T-cell (primary cell): ENCODE results near the gene TTLL10. TPM values are rescaled to one million over a fixed set of nuclear protein-coding genes. Genes with fewer than 3 reads are reported as not detected.

ENCODE experiments used
- ATAC-seq, 4 experiments: fragments of 200-7000 bp in 3 of 4; fragments of 150-1000 bp in 1 of 4; cut with Tn5 transposase; replicated peaks in 1 of 4; 1 replicate in 3 of 4; 2 replicates in 1 of 4; pipeline ENCODE4 v1.10.0; 2021; ENCODE audit warnings: moderate library complexity in 3 of 4, mild to moderate bottlenecking in 2 of 4, moderate number of reproducible peaks in 1 of 4
- CTCF ChIA-PET, 2 donors: fragments of 300-600 bp; sonication (Branson Sonifier 250); formaldehyde crosslinking; loops; one replicate each; lab custom pipeline; 2022; ENCODE audit warnings: antibody characterized with exemption in 2 of 2; lab: Charles Lee
- POLR2A ChIA-PET, 2 donors: fragments of 300-600 bp; sonication (Branson Sonifier 250); formaldehyde crosslinking; loops; one replicate each; lab custom pipeline; 2022; ENCODE audit warnings: antibody characterized with exemption in 2 of 2; lab: Charles Lee
- DNase-seq, 35 experiments: peaks; one replicate each; pipeline versions ENCODE4 v3.0.0 to v3.0.0-alpha.2; 2013 to 2023
- H3K27ac ChIP-seq: one replicate; pipeline ENCODE4 v1.5.1; 2013; ENCODE audit warnings: low read length
- H3K27me3 ChIP-seq, 2 experiments: replicated peaks in 1 of 2; 1 replicate in 1 of 2; 2 replicates in 1 of 2; pipeline versions ENCODE4 v1.6.1 to v1.7.0; 2013; ENCODE audit warnings: low read length in 1 of 2, mixed read lengths in 1 of 2; ENCODE audit not compliant: control insufficient read depth in 2 of 2, insufficient read depth in 2 of 2; ENCODE audit errors: extremely low read depth in 1 of 2
- H3K36me3 ChIP-seq, 2 donors: 1 replicate in 1 of 2; 2 replicates in 1 of 2; pipeline versions ENCODE4 v1.6.1 to v1.7.0; 2013; ENCODE audit warnings: low read length in 1 of 2; ENCODE audit not compliant: control insufficient read depth in 2 of 2, insufficient read depth in 1 of 2; ENCODE audit errors: extremely low read depth in 1 of 2
- H3K4me1 ChIP-seq, 2 experiments: 1 replicate in 1 of 2; 2 replicates in 1 of 2; pipeline versions ENCODE4 v1.6.1 to v1.7.0; 2013; ENCODE audit warnings: low read length in 2 of 2, mixed read lengths in 1 of 2; ENCODE audit not compliant: insufficient read depth in 2 of 2, control insufficient read depth in 1 of 2; ENCODE audit errors: extremely low read depth in 1 of 2
- H3K4me3 ChIP-seq, 2 donors: 1 replicate in 1 of 2; 2 replicates in 1 of 2; pipeline versions ENCODE4 v1.5.1 to v1.7.0; 2013; ENCODE audit warnings: mild to moderate bottlenecking in 2 of 2, low read length in 1 of 2, moderate library complexity in 1 of 2; ENCODE audit not compliant: control insufficient read depth in 1 of 2; ENCODE audit errors: extremely low read depth in 1 of 2
- H3K9me3 ChIP-seq: 2 replicates; pipeline ENCODE4 v1.7.0; 2013
- H3K27ac Mint-ChIP-seq, 2 donors: one replicate each; pipeline ENCODE4 v1.8.0; 2020 to 2021; ENCODE audit warnings: mild to moderate bottlenecking in 2 of 2, mixed read lengths in 2 of 2
- H3K27me3 Mint-ChIP-seq, 2 donors: one replicate each; pipeline ENCODE4 v1.8.0; 2021 to 2022; ENCODE audit warnings: mixed read lengths in 2 of 2
- H3K36me3 Mint-ChIP-seq: one replicate; pipeline ENCODE4 v1.8.0; 2021; ENCODE audit warnings: mixed read lengths
- H3K4me1 Mint-ChIP-seq, 3 donors: one replicate each; pipeline ENCODE4 v1.8.0; 2020 to 2022; ENCODE audit warnings: mixed read lengths in 3 of 3, mild to moderate bottlenecking in 1 of 3
- H3K4me3 Mint-ChIP-seq, 3 donors: one replicate each; pipeline ENCODE4 v1.8.0; 2020 to 2022; ENCODE audit warnings: mild to moderate bottlenecking in 3 of 3, mixed read lengths in 3 of 3, moderate library complexity in 3 of 3
- H3K9me3 Mint-ChIP-seq, 3 donors: one replicate each; pipeline ENCODE4 v1.8.0; 2020 to 2022; ENCODE audit warnings: mixed read lengths in 3 of 3
- WGBS: methylation state at CpG from one replicate; pipeline ENCODE4 v1.1.5; 2013; ENCODE audit warnings: missing lambda C conversion rate; ENCODE audit not compliant: insufficient coverage; 5-methylcytosine and 5-hydroxymethylcytosine counted together
- total RNA-seq, 35 experiments: library from RNA in 6 of 35; stranded (reverse) in 6 of 35; fragments of 120-200 nt in 1 of 35; gene quantifications; one replicate each; pipeline versions ENCODE4 v1.2.1 to v1.2.4 and lab custom pipeline; 2013 to 2026

The TTLL10 gene
- total RNA-seq, 5 donors from 2014 or later (not counting 1 experiment from before 2014, with no cell fraction given): 0.26 to 1.0 (median 0.47) TPM; not detected in 1

DNA sequence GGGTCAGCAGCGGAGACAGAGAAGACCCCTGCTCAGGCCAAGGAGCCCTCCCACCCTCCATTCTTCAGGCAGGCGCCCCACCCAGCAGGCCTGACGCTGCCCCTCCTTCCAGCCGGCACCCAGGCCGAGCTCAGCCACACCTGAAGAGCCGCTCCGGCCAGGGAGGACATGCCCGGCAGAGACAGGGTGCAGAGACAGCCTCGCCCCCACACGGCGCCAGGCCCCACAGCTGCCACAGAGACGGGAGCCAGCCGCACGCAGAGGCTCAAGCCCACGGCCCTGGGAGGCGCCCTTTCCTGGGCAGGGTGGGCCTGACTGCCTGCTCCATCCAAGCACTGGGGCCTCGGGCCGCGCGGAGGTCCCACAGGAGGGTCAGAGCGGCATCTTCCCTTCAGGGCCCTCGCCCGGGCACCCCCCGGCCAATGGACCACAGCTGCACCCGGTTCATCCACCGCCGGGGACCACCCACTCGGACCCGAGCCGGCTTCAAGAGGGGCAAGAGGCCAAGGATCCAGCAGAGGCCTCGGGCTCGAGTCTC is 5.2 kb downstream of the TTLL10 start:
- Histone ChIP-seq H3K4me3 (no peak overlapping the region), H3K9me3 (no peaks in the 10 kb centered on the region), H3K4me1 (peaks cover 5 to 30% of the 10 kb centered on the region in 2 experiments), H3K27me3 (peaks cover 0 to 54% of the 10 kb centered on the region in 2 experiments), H3K36me3 (no peaks in the 10 kb centered on the region), H3K27ac (no peak overlapping the region)
- Mint-ChIP-seq H3K27me3 (peaks cover 8 to 9% of the 10 kb centered on the region in 2 donors), H3K27ac (no peak overlapping the region), H3K9me3 (no peaks in the 10 kb centered on the region), H3K4me1 (peaks cover 4 to 23% (median 11%) of the 10 kb centered on the region in 3 donors), H3K36me3 (no peaks in the 10 kb centered on the region), H3K4me3 (no peak overlapping the region)
- CTCF ChIA-PET: no interaction called here
- POLR2A ChIA-PET: no interaction called here
- DNase-seq (peak in 2 of 35 experiments; percentile 1 to 3), ATAC-seq (no peak)
- 87% methylated on average over 31 of the region's 32 CpGs for WGBS

DNA sequence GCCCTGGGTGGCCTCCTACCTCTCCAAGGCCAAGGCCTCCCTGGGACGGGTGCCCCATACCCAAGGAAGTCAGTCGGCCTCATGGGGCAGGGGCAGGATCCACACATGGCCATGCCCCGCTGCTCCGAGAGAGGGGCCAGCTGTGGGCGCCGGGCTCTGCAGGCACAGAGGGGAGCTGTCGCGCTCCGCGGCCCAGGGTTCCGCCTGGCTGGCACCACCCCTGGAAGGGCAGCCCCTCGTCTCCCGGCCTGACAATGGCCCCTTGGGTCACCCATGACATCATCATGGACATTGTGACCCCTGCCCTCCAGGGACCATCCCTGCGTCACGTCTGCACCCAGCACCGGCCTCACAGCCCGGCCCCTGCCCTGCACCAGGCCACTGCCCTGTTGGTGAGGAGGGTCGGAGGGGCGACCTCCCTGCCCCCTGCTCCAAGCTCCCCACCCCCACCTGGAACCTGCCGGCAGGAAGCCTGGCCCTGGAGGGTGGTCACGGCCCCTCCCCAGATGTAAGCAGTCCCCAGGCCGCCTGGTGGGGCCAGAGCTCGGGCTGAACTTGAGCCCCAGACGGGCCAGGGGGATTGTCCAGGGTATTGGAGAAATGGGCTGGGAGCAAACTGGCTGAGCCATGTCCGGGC is 5.8 kb downstream of the TTLL10 start:
- Mint-ChIP-seq H3K4me3 (no peak overlapping the region), H3K36me3 (no peaks in the 10 kb centered on the region), H3K27me3 (peaks cover 8 to 9% of the 10 kb centered on the region in 2 donors), H3K4me1 (peaks cover 2 to 20% (median 11%) of the 10 kb centered on the region in 3 donors), H3K27ac (no peak overlapping the region), H3K9me3 (no peaks in the 10 kb centered on the region)
- Histone ChIP-seq H3K27ac (no peak overlapping the region), H3K27me3 (peaks cover 0 to 48% of the 10 kb centered on the region in 2 experiments), H3K9me3 (no peaks in the 10 kb centered on the region), H3K4me1 (peaks cover 2 to 24% of the 10 kb centered on the region in 2 experiments), H3K4me3 (no peak overlapping the region), H3K36me3 (no peaks in the 10 kb centered on the region)
- POLR2A ChIA-PET: interaction anchor here in 1 of 2 donors (0.6 kb wide), 1 partner anchor 408 kb away, joined by 3 read pairs; no protein-coding TSS in a partner anchor
- CTCF ChIA-PET: no interaction called here
- DNase-seq: peak in 2 of 35 experiments; percentile 1 to 3
- WGBS: 88% methylated on average over 17 of the region's 25 CpGs
- peak in 1 of 4 experiments; percentile 11 for ATAC-seq

DNA sequence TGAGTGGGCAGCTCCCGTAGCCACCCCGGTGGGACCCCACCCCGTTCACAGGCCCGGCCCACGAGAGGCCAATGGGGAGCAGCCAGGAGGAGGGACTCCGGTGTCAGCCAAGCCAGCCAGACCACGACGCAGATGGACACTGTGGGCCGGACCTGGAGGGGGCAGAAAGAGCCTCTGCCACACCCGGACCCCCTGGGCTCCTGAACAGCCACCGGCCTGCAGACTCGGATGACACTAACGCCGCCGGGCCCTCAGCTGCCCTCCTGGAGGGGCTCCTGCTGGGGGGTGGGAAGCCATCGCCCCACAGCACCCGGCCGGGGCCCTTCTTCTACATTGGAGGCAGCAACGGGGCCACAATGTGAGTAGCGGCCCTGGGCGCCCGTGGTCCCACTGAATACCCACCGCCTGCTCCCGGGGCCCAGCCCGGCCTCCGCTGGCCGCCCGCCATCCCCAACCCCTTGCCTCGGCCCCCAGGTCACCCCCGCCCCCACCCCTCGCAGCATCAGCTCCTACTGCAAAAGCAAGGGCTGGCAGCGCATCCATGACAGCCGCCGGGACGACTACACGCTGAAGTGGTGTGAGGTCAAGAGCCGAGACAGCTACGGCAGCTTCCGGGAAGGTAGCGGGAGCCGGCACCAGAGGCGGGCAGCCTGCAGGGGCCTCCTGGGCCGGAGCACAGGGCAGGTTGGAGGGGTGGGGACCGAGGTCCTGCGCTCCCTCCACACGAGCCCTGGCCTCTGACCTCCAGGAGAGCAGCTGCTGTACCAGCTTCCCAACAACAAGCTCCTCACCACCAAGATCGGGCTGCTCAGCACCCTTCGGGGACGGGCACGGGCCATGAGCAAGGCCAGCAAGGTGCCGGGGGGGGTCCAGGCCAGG is 6.5 kb downstream of the TTLL10 start:
- no peaks in the 10 kb centered on the region for H3K9me3 Mint-ChIP-seq
- ChIA-PET CTCF (interaction anchor here in 1 of 2 donors (0.8 kb wide), 1 partner anchor 28 kb away, joined by 3 read pairs; no protein-coding TSS in a partner anchor), POLR2A (interaction anchor here in 1 of 2 donors (0.6 kb wide), 1 partner anchor 408 kb away, joined by 3 read pairs; no protein-coding TSS in a partner anchor)
- Histone ChIP-seq H3K4me1 (peaks cover 2 to 18% of the 10 kb centered on the region in 2 experiments), H3K36me3 (no peaks in the 10 kb centered on the region), H3K27ac (no peak overlapping the region), H3K4me3 (no peak overlapping the region), H3K9me3 (no peaks in the 10 kb centered on the region), H3K27me3 (peaks cover 0 to 46% of the 10 kb centered on the region in 2 experiments)
- H3K36me3 Mint-ChIP-seq: no peaks in the 10 kb centered on the region
- DNase-seq (peak in 1 of 35 experiments; percentile 1), ATAC-seq (peak in 1 of 4 experiments; percentile 18)
- no peak overlapping the region for H3K27ac Mint-ChIP-seq
- 89% methylated on average over 30 of the region's 51 CpGs for WGBS
- peaks cover 8 to 9% of the 10 kb centered on the region in 2 donors for H3K27me3 Mint-ChIP-seq
- H3K4me3 Mint-ChIP-seq: no peak overlapping the region
- peaks cover 0 to 18% (median 11%) of the 10 kb centered on the region in 3 donors for H3K4me1 Mint-ChIP-seq

DNA sequence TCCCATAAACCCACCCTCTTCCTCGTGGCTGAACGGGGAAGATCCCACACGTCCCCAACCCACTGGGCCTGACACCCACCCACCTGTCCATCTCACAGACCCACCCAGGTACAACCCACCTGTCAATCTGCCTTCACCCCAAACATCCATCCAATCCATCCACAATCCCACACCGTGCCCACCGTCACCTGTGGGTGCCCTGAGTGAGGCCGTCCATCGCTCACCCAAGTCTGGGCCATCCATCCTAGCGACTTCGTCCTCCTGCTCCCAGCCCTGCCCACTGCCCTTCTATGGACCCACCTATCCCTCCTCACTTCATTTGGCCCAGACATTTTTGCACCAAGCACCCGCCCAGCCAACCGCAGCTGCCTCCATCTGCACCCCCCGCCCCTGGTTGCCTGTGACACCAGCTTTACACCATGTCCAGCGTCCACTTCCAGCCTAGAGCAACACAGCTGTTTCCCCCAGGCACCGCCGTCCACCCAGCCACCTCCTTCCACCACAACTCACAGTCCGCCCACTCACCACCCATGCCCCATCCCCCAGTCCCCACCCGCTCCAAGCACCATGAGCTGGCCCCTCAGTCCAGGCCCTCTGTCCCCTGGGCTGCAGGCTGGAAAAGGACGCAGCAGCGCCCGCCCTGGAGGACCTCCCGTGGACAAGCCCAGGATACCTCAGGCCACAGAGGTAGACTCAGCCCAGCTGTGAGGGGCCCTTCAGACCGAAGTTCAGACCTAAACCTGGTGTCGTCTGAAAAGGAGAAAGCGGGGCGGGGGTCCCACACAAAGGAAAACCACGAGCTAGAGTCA is 7.7 kb downstream of the TTLL10 start:
- Histone ChIP-seq H3K36me3 (no peaks in the 10 kb centered on the region), H3K4me3 (no peak overlapping the region), H3K27me3 (peaks cover 0 to 43% of the 10 kb centered on the region in 2 experiments), H3K4me1 (peaks cover 2 to 14% of the 10 kb centered on the region in 2 experiments), H3K9me3 (no peaks in the 10 kb centered on the region), H3K27ac (no peak overlapping the region)
- ChIA-PET CTCF (interaction anchor here in 1 of 2 donors (0.8 kb wide), 1 partner anchor 27 kb away, joined by 3 read pairs; no protein-coding TSS in a partner anchor), POLR2A (interaction anchor here in 1 of 2 donors (0.6 kb wide), 1 partner anchor 389 kb away, joined by 3 read pairs; no protein-coding TSS in a partner anchor)
- Mint-ChIP-seq H3K27ac (no peak overlapping the region), H3K36me3 (no peaks in the 10 kb centered on the region), H3K27me3 (peaks cover 8 to 9% of the 10 kb centered on the region in 2 donors), H3K4me3 (peak overlapping the region in 1 of 3 donors; percentile 39), H3K4me1 (peaks cover 0 to 14% (median 11%) of the 10 kb centered on the region in 3 donors), H3K9me3 (no peaks in the 10 kb centered on the region)
- ATAC-seq (no peak), DNase-seq (peak in 1 of 35 experiments; percentile 1)
- 78% methylated on average over 26 of the region's 26 CpGs for WGBS

DNA sequence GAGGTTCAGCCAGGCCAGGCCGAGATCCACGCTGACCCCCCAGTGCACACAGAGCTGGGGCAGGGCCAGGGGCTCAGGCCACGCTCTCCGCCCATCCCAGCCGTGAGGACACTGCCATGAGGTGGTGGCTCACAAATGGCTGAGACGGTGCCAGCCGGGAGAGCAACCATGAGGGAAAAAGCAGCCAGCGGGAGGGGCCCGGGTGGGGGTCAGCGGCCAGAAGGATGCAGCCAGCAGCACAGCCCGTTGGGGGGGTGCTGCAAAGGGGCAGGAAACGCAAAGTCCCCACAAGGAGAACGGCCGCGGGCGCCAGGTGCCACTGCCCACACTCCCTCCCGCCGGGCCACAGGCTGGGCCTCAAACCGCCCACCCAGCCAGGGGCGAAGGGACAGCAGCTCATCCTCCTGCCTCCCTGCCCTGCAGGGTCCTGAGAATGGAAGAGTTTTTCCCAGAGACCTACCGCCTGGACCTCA is 8.3 kb downstream of the TTLL10 start:
- H3K27me3 Mint-ChIP-seq: peaks cover 8 to 9% of the 10 kb centered on the region in 2 donors
- DNase-seq: peak in 1 of 35 experiments; percentile 1
- no peaks in the 10 kb centered on the region for H3K9me3 Mint-ChIP-seq
- Histone ChIP-seq H3K36me3 (no peaks in the 10 kb centered on the region), H3K4me3 (no peak overlapping the region), H3K27me3 (peaks cover 0 to 43% of the 10 kb centered on the region in 2 experiments), H3K27ac (no peak overlapping the region), H3K4me1 (peaks cover 2 to 14% of the 10 kb centered on the region in 2 experiments), H3K9me3 (no peaks in the 10 kb centered on the region)
- H3K36me3 Mint-ChIP-seq: no peaks in the 10 kb centered on the region
- H3K4me1 Mint-ChIP-seq: peaks cover 0 to 12% (median 6%) of the 10 kb centered on the region in 3 donors
- ChIA-PET POLR2A (interaction anchor here in 1 of 2 donors (0.6 kb wide), 1 partner anchor 388 kb away, joined by 3 read pairs; no protein-coding TSS in a partner anchor), CTCF (no interaction called here)
- H3K4me3 Mint-ChIP-seq: peak overlapping the region in 1 of 3 donors; percentile 39
- 54% methylated on average over 19 of the region's 21 CpGs for WGBS
- H3K27ac Mint-ChIP-seq: no peak overlapping the region
- ATAC-seq: no peak
